Ascending aorta (tissue), 2 donors: Measurements from ENCODE around the gene GRM7. TPM values are rescaled to one million over a fixed set of nuclear protein-coding genes. Genes with fewer than 3 reads are reported as not detected.
A peak's percentile ranks its signal among the peaks of the same experiment; 100 is the strongest.

Source experiments
- DNase-seq, 2 donors: peaks; one replicate each; pipeline ENCODE4 v3.0.0-alpha.2; 2019; ENCODE audit warnings: low spot score in 2 of 2
- H3K27ac ChIP-seq, 2 donors: fragments of 200-600 bp; sonication (generic); one replicate each; pipeline ENCODE4 v1.5.1; 2016 to 2017; ENCODE audit warnings: mild to moderate bottlenecking in 1 of 2
- H3K27me3 ChIP-seq: fragments of 200-600 bp; sonication (generic); one replicate; pipeline ENCODE4 v1.5.1; 2017
- H3K36me3 ChIP-seq, 2 donors: fragments of 200-600 bp; sonication (generic); one replicate each; pipeline ENCODE4 v1.5.1; 2016
- H3K4me1 ChIP-seq, 2 donors: fragments of 200-600 bp; sonication (generic); one replicate each; pipeline ENCODE4 v1.5.1; 2016 to 2017; ENCODE audit warnings: mild to moderate bottlenecking in 1 of 2
- H3K4me3 ChIP-seq, 2 donors: fragments of 200-600 bp; sonication (generic); one replicate each; pipeline ENCODE4 v1.5.1; 2016 to 2017; ENCODE audit warnings: mild to moderate bottlenecking in 1 of 2
- H3K9me3 ChIP-seq, 2 donors: fragments of 200-600 bp; sonication (generic); one replicate each; pipeline ENCODE4 v1.5.1; 2016
- intact Hi-C: fragments of 100-400 bp; cut with DNase I; formaldehyde crosslinking; loops from one replicate; pipeline ENCODE4 v1.15.1; 2023
- total RNA-seq: library from RNA; depleted of rRNA; stranded (reverse); fragments of >200 nt; gene quantifications from one replicate; pipeline ENCODE4 v1.1.0, GENCODE V29; 2016
- TF ChIP-seq, protein P1 (sequence below), 3 experiments: fragments of 200-600 bp in 2 of 3; fragments of 450-650 bp in 1 of 3; sonication (generic) in 2 of 3; IDR thresholded peaks; one replicate each; pipeline ENCODE4 v1.5.1; 2016 to 2019; ENCODE audit warnings: antibody characterized with exemption in 3 of 3, mild to moderate bottlenecking in 1 of 3, moderate library complexity in 1 of 3

Gene GRM7
- total RNA-seq, 1 donor from 2014 or later, result 4.8 TPM

DNA sequence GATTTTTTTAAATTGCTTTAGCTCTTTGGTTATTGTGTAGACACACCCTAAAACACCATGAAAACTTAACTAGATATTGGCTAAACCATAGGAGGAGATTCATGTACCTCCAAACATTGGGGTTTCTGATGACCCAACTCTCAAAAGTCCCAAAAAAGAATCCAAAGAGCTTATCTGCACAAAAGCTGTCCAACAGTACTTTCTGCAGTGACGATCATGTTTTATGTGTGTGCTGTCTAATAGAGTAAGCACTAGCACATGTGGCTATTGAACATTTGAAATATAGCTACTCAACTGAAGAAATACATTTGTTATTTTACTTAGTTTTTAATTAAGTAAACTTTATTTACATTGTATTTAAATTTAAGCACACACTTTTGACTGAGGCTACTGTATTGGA, 822.5 kb downstream of the GRM7 start:
- intact Hi-C loops, result no loop called here
- no peak overlapping the region for H3K27ac ChIP-seq
- H3K27me3 ChIP-seq, result no peaks in the 10 kb centered on the region

DNA sequence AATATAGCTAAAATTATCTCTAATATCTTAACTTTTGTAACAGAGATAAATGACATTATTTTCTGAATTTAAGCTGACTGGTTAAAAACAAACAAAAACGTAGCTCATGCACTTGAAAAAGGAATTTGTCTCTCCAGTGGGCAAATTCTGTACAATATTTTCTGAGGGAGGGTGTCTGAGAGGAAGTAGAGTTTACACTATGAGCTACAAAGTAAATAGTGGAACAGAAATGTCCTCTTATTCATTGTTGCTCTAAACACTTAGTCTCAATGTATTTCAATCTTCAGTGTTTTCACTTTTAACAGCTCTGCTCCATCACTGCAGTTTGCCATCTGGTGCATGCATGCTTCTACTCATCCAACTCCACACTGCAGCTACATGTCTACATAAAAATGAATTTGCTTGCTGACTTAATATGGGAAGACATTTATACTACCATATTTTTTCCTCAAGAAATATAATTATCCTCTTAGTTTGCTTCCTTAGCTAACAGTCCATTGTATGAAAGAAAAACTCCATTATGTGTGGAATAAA, 823.3 kb downstream of the GRM7 start:
- no peak for DNase-seq
- no peak overlapping the region for H3K27ac ChIP-seq
- intact Hi-C loops, result no loop called here
- H3K4me3 ChIP-seq, result no peak overlapping the region
- no peaks in the 10 kb centered on the region for H3K36me3 ChIP-seq
- H3K27me3 ChIP-seq, result no peaks in the 10 kb centered on the region
- TF ChIP-seq, protein P1, sequence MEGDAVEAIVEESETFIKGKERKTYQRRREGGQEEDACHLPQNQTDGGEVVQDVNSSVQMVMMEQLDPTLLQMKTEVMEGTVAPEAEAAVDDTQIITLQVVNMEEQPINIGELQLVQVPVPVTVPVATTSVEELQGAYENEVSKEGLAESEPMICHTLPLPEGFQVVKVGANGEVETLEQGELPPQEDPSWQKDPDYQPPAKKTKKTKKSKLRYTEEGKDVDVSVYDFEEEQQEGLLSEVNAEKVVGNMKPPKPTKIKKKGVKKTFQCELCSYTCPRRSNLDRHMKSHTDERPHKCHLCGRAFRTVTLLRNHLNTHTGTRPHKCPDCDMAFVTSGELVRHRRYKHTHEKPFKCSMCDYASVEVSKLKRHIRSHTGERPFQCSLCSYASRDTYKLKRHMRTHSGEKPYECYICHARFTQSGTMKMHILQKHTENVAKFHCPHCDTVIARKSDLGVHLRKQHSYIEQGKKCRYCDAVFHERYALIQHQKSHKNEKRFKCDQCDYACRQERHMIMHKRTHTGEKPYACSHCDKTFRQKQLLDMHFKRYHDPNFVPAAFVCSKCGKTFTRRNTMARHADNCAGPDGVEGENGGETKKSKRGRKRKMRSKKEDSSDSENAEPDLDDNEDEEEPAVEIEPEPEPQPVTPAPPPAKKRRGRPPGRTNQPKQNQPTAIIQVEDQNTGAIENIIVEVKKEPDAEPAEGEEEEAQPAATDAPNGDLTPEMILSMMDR (IDR thresholded peaks at IDR 0.05), result no peak
- H3K9me3 ChIP-seq, result no peaks in the 10 kb centered on the region
- H3K4me1 ChIP-seq, result peaks cover 0 to 2% of the 10 kb centered on the region in 2 donors

More for the DNA sequence above, 822.5 kb downstream of the GRM7 start:
- Histone ChIP-seq H3K4me1 (peaks cover 0 to 2% of the 10 kb centered on the region in 2 donors), H3K9me3 (no peaks in the 10 kb centered on the region), H3K36me3 (no peaks in the 10 kb centered on the region), H3K4me3 (no peak overlapping the region)
- TF ChIP-seq, protein P1 (IDR thresholded peaks at IDR 0.05), result no peak
- DNase-seq, result no peak

DNA sequence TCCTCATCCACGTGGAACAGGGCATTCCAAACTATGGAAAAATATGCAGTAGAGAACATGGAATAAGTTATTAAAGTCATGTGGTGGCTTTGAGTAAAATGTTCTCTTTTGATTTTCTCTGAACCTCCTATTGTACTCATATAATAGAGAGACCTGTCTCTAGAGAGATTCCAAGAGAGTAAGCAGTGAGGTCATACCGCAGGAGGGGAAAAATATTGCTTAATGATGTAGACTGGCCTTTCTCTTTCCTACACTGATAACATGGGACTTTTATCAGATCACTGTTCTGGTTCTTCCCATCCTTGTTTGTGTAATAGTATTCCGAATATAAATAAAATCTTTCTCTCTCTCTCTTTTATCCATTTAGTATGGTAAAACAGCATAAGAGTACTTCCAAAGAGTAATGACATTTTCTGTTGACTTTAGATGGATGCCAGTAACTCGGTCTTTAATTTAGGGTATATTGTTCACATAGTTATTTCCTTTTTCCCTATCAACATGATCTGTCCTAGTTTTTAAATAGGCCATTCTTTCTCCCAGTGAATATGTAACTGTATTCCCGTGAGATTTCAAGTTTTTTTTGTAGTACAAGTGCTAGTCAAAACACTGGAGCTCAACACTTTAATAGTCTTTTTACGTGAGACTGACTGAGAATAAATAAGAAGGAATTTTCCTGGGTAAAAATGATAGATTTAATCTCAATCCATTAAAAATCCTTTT, 826.7 kb downstream of the GRM7 start:
- H3K27me3 ChIP-seq, result no peaks in the 10 kb centered on the region
- no peaks in the 10 kb centered on the region for H3K36me3 ChIP-seq
- intact Hi-C loops, result no loop called here
- H3K4me3 ChIP-seq, result no peak overlapping the region
- peak overlapping the region in 1 of 2 donors; percentile 39 for H3K27ac ChIP-seq
- DNase-seq, result no peak
- H3K4me1 ChIP-seq, result peaks cover 0 to 2% of the 10 kb centered on the region in 2 donors
- TF ChIP-seq, protein P1 (IDR thresholded peaks at IDR 0.05), result no peak
- H3K9me3 ChIP-seq, result no peaks in the 10 kb centered on the region

DNA sequence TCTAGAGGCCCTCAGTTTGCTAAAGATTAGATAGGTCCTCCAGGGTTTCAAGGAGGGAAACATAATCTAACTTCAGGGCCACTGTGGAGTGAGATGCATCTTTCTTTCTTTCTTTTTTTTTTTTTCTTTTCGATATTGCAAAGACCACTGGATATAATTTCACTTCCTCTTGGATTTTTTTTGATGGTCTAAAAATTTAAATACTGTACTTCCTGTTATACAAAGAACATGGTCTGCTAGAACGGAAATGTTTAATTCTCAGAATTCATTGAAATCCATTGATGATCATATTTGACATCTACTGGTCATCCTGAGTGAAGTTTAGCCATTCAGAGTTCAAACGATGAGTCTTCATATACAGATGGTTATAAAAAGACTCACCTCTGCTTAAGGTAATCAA, 832.0 kb downstream of the GRM7 start:
- no peak for DNase-seq
- Histone ChIP-seq H3K27me3 (no peaks in the 10 kb centered on the region), H3K4me3 (no peak overlapping the region), H3K36me3 (no peaks in the 10 kb centered on the region), H3K4me1 (no peaks in the 10 kb centered on the region), H3K27ac (no peak overlapping the region), H3K9me3 (no peaks in the 10 kb centered on the region)
- TF ChIP-seq, protein P1 (IDR thresholded peaks at IDR 0.05), result no peak
- intact Hi-C loops, result no loop called here

DNA sequence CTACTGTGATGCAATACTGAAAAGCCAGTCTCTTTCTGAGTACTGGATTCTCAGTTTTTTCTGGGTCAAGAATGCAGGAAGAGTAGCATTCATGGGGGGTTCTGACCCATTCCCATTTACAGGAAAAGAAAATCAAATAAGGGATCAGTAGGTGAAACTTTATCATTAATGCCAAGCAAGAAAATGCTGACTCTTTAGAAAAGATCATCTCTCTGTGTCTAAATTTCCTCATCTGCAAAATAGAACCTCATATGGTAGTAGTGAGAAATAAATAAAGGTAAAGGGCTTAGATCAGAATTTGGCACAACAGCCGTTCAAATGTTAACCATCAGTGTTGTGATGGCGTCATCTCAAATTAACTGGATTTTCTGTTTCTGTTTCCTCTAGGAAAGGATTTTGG, 833.1 kb downstream of the GRM7 start:
- Histone ChIP-seq H3K27me3 (no peaks in the 10 kb centered on the region), H3K4me1 (no peaks in the 10 kb centered on the region), H3K36me3 (no peaks in the 10 kb centered on the region), H3K27ac (no peak overlapping the region), H3K4me3 (no peak overlapping the region), H3K9me3 (no peaks in the 10 kb centered on the region)
- TF ChIP-seq, protein P1 (IDR thresholded peaks at IDR 0.05), result no peak
- no peak for DNase-seq
- intact Hi-C loops, result no loop called here
